MM.1S (cell line): ENCODE data around the gene PCDHB9.
"Not testable (repeated sequence)": the region's sequence is repeated elsewhere in the genome, so short reads cannot be mapped to it uniquely, and the experiment has no call there.

Experiments used
- EZH2 ChIP-seq: fragments of 300-600 bp; sonication (generic); optimal IDR thresholded peaks from 2 replicates; pipeline ENCODE3; 2017; ENCODE audit warnings: low read depth, mild to moderate bottlenecking, antibody characterized with exemption, low read length, mixed read lengths
- TF ChIP-seq, protein P1 (sequence below): fragments of 300-600 bp; sonication (generic); IDR thresholded peaks from 2 replicates; pipeline ENCODE4 v1.5.1; 2016; ENCODE audit warnings: antibody characterized with exemption, low read length, mixed read lengths

GRCh38 chr5:141177577-141178191, 9.3 kb upstream of the PCDHB9 start, which contains the start of gene PCDHB8:
- TF ChIP-seq, protein P1, sequence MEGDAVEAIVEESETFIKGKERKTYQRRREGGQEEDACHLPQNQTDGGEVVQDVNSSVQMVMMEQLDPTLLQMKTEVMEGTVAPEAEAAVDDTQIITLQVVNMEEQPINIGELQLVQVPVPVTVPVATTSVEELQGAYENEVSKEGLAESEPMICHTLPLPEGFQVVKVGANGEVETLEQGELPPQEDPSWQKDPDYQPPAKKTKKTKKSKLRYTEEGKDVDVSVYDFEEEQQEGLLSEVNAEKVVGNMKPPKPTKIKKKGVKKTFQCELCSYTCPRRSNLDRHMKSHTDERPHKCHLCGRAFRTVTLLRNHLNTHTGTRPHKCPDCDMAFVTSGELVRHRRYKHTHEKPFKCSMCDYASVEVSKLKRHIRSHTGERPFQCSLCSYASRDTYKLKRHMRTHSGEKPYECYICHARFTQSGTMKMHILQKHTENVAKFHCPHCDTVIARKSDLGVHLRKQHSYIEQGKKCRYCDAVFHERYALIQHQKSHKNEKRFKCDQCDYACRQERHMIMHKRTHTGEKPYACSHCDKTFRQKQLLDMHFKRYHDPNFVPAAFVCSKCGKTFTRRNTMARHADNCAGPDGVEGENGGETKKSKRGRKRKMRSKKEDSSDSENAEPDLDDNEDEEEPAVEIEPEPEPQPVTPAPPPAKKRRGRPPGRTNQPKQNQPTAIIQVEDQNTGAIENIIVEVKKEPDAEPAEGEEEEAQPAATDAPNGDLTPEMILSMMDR: not testable (repeated sequence)
- TF ChIP-seq EZH2: not testable (repeated sequence)
